Osteoblast (primary cell): ENCODE data around the gene TTK. TPM values are rescaled to one million over a fixed set of nuclear protein-coding genes. Genes with fewer than 3 reads are reported as not detected.

Experiments used
- DNase-seq: peaks from one replicate; pipeline ENCODE4 v3.0.0; 2011; ENCODE audit warnings: low spot score, mixed read lengths; ENCODE audit not compliant: insufficient read length; ENCODE audit errors: missing footprints
- H2AFZ ChIP-seq: 2 replicates; pipeline ENCODE4 v1.6.0; 2011; ENCODE audit warnings: mild to moderate bottlenecking, low read length
- H3K27ac ChIP-seq: 2 replicates; pipeline ENCODE4 v1.5.1; 2011; ENCODE audit warnings: mild to moderate bottlenecking, low read depth, low read length, moderate library complexity
- H3K27me3 ChIP-seq: 2 replicates; pipeline ENCODE4 v1.6.0; 2012; ENCODE audit warnings: mild to moderate bottlenecking, control low read depth, inconsistent platforms, low read length, moderate library complexity; ENCODE audit not compliant: insufficient read depth
- H3K36me3 ChIP-seq: 2 replicates; pipeline ENCODE4 v1.5.1; 2011; ENCODE audit warnings: mild to moderate bottlenecking, low read length, control low read depth, moderate library complexity; ENCODE audit not compliant: insufficient read depth
- H3K4me1 ChIP-seq: 2 replicates; pipeline ENCODE4 v1.5.1; 2011; ENCODE audit warnings: mild to moderate bottlenecking, low read length, control low read depth, moderate library complexity; ENCODE audit not compliant: insufficient read depth
- H3K4me2 ChIP-seq: 2 replicates; pipeline ENCODE4 v1.6.0; 2011; ENCODE audit warnings: mild to moderate bottlenecking, low read length; ENCODE audit not compliant: insufficient read depth
- H3K4me3 ChIP-seq: fragments of 200-600 bp; sonication (generic); 3 replicates; pipeline ENCODE4 v1.5.1; 2012; ENCODE audit warnings: mild to moderate bottlenecking, low read length, inconsistent platforms; ENCODE audit not compliant: insufficient read depth
- H3K79me2 ChIP-seq: 2 replicates; pipeline ENCODE4 v1.6.0; 2012; ENCODE audit warnings: mild to moderate bottlenecking, low read length, control low read depth, inconsistent platforms; ENCODE audit not compliant: insufficient read depth
- H3K9me3 ChIP-seq: 2 replicates; pipeline ENCODE4 v1.5.1; 2011; ENCODE audit warnings: low read depth, low read length, control low read depth
- H4K20me1 ChIP-seq: 2 replicates; pipeline ENCODE4 v1.6.0; 2012; ENCODE audit warnings: mild to moderate bottlenecking, low read length, control low read depth; ENCODE audit not compliant: insufficient read depth
- total RNA-seq: library from RNA; depleted of rRNA; stranded (reverse); fragments of >200 nt; gene quantifications from 2 replicates; pipeline ENCODE4 v1.2.3, GENCODE V29; 2012
- TF ChIP-seq, protein P1 (sequence below): IDR thresholded peaks from 2 replicates; pipeline ENCODE4 v1.5.1; 2011; ENCODE audit warnings: mild to moderate bottlenecking, low read depth, low read length, moderate library complexity; ENCODE audit errors: extremely low read depth

TTK gene
- total RNA-seq, 1 donor, result 4.0 TPM

DNA sequence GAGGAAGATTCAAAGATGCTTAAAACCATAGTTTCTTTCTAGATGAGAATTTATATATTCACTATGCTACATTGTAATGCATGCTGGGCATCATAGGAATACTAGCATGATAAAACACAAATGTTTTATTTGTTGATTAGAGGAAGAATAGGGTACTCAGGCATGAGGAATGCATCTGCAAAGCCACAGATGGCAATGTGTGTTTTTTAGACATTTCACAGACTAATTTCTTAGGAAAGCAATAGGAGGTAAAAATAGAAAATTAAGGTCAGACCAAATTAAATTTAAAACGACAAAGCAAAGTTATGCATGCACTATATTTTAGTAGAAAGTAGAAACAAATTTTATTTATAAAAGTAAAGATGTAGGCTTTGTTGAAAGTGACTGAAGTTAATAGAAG lies 2.1 kb downstream of the TTK start:
- H3K27ac ChIP-seq, result no peak overlapping the region
- H3K4me2 ChIP-seq, result peak overlapping the region; percentile 91
- H4K20me1 ChIP-seq, result no peaks in the 10 kb centered on the region
- peaks cover 18% of the 10 kb centered on the region for H3K4me1 ChIP-seq
- peaks cover 26% of the 10 kb centered on the region for H3K79me2 ChIP-seq
- no peaks in the 10 kb centered on the region for H3K27me3 ChIP-seq
- H2AFZ ChIP-seq, result peak overlapping the region; percentile 18
- TF ChIP-seq, protein P1, sequence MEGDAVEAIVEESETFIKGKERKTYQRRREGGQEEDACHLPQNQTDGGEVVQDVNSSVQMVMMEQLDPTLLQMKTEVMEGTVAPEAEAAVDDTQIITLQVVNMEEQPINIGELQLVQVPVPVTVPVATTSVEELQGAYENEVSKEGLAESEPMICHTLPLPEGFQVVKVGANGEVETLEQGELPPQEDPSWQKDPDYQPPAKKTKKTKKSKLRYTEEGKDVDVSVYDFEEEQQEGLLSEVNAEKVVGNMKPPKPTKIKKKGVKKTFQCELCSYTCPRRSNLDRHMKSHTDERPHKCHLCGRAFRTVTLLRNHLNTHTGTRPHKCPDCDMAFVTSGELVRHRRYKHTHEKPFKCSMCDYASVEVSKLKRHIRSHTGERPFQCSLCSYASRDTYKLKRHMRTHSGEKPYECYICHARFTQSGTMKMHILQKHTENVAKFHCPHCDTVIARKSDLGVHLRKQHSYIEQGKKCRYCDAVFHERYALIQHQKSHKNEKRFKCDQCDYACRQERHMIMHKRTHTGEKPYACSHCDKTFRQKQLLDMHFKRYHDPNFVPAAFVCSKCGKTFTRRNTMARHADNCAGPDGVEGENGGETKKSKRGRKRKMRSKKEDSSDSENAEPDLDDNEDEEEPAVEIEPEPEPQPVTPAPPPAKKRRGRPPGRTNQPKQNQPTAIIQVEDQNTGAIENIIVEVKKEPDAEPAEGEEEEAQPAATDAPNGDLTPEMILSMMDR, result no peak
- H3K4me3 ChIP-seq, result no peak overlapping the region
- DNase-seq, result no peak
- no peaks in the 10 kb centered on the region for H3K9me3 ChIP-seq
- H3K36me3 ChIP-seq, result peaks cover 5% of the 10 kb centered on the region

DNA sequence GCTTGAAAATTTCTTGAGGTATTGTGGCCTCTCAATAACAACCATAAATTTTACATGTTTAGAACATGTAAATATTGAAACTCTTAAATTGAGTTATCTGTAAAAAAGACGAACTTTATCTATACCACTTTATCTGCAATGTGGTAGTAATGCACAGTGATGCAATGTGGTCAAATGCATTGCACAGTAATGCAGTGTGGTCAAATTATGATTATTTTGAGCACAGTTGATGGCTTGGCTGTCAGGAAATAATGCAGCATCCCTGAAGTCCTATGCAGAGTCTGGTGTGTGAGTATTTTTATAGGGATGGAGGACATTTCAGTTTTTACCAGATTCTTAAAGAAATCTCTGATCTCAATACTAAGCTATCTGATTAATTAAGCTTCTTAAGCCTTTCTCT lies 5.1 kb downstream of the TTK start:
- TF ChIP-seq, protein P1, result no peak
- no peak for DNase-seq
- no peaks in the 10 kb centered on the region for H4K20me1 ChIP-seq
- peaks cover 27% of the 10 kb centered on the region for H3K79me2 ChIP-seq
- H3K4me1 ChIP-seq, result peaks cover 10% of the 10 kb centered on the region
- H3K4me3 ChIP-seq, result no peak overlapping the region
- no peaks in the 10 kb centered on the region for H3K27me3 ChIP-seq
- no peak overlapping the region for H3K27ac ChIP-seq
- H3K4me2 ChIP-seq, result no peak overlapping the region
- no peaks in the 10 kb centered on the region for H3K9me3 ChIP-seq
- peak overlapping the region; percentile 69 for H2AFZ ChIP-seq
- peaks cover 16% of the 10 kb centered on the region for H3K36me3 ChIP-seq

DNA sequence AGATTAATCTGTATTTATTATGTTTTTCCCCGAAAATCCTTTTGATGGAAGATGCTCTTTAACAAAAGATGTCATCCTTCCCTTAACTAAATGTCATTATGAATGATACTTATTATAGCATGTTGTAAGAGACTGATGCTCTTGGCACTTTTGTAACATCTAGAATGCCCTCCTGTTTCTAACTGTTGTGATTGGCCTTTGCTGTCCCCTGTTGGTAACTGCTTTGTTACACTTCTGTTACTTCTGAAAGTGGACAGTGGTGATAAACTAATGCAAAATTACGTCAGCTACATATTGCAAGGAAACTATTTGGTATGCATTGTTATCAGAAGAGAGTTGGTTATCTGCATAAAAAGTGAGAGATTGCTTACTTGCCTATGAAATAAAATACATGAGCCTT lies 5.8 kb downstream of the TTK start:
- Histone ChIP-seq H3K36me3 (peaks cover 18% of the 10 kb centered on the region), H4K20me1 (no peaks in the 10 kb centered on the region), H2AFZ (peak overlapping the region; percentile 52)

DNA sequence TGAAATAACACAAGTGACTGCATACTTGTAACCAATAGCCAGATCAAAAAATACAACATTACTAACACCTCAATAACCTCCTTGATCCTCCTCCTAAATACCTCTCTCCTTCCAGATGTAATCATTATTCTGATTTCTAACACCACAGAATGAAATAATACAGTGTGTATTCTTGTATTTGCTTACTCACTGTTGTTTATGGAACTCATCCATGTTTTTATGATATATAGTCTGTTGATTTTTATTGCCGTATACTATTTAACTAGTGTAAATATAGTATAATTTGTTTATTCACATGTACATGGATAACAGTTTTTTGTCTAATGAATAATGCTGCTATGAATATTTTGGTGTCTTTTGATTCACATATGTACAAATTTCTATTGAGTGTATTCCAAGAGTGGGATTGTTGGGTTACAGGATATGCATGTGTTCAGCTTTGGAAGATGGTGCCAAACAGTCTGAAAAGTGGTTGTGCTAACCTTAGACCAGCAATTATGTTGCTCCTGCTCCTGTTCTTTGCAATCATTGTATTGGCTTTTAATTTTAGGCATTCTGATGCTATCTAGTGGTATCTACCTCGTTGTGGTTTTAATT lies 11.5 kb downstream of the TTK start:
- Histone ChIP-seq H4K20me1 (no peaks in the 10 kb centered on the region), H3K9me3 (no peaks in the 10 kb centered on the region), H3K27me3 (no peaks in the 10 kb centered on the region), H3K36me3 (peaks cover 21% of the 10 kb centered on the region), H2AFZ (peak overlapping the region; percentile 56), H3K27ac (no peak overlapping the region), H3K4me3 (no peak overlapping the region), H3K79me2 (peaks cover 2% of the 10 kb centered on the region), H3K4me2 (no peak overlapping the region), H3K4me1 (no peaks in the 10 kb centered on the region)
- no peak for DNase-seq
- TF ChIP-seq, protein P1, result no peak

More for the DNA sequence above, 5.8 kb downstream of the TTK start:
- Histone ChIP-seq H3K9me3 (no peaks in the 10 kb centered on the region), H3K4me1 (peaks cover 4% of the 10 kb centered on the region), H3K4me3 (no peak overlapping the region), H3K27ac (no peak overlapping the region), H3K79me2 (peaks cover 20% of the 10 kb centered on the region), H3K27me3 (no peaks in the 10 kb centered on the region), H3K4me2 (no peak overlapping the region)
- TF ChIP-seq, protein P1, result no peak
- DNase-seq, result no peak
